Progenitor cell of endocrine pancreas (in vitro differentiated cells): ENCODE measurements around the gene CAMK1D. TPM values are rescaled to one million over a fixed set of nuclear protein-coding genes. Genes with fewer than 3 reads are reported as not detected.
"Not testable (repeated sequence)": the region's sequence is repeated elsewhere in the genome, so short reads cannot be mapped to it uniquely, and the experiment has no call there.

ENCODE experiments used
- DNase-seq: peaks from one replicate; pipeline ENCODE4 v3.0.0; 2021; ENCODE audit warnings: low spot score; ENCODE audit not compliant: unreplicated experiment
- H3K27ac Mint-ChIP-seq: 2 replicates; pipeline ENCODE4 v1.8.0; 2021; ENCODE audit warnings: mild to moderate bottlenecking, moderate library complexity, mixed read lengths
- H3K27me3 Mint-ChIP-seq: 2 replicates; pipeline ENCODE4 v1.8.0; 2021; ENCODE audit warnings: mixed read lengths
- H3K36me3 Mint-ChIP-seq: 2 replicates; pipeline ENCODE4 v1.8.0; 2022; ENCODE audit warnings: mixed read lengths; ENCODE audit not compliant: insufficient read depth
- H3K4me1 Mint-ChIP-seq: 2 replicates; pipeline ENCODE4 v1.8.0; 2021; ENCODE audit warnings: low read depth, mixed read lengths
- H3K4me3 Mint-ChIP-seq: 2 replicates; pipeline ENCODE4 v1.8.0; 2021; ENCODE audit warnings: low read depth, mild to moderate bottlenecking, moderate library complexity, mixed read lengths
- H3K9me3 Mint-ChIP-seq: 2 replicates; pipeline ENCODE4 v1.8.0; 2021; ENCODE audit warnings: low read depth, mixed read lengths
- total RNA-seq: library from RNA; stranded (reverse); gene quantifications from 2 replicates; pipeline ENCODE4 v1.2.1, GENCODE V29; 2021
- TF ChIP-seq, protein P1 (sequence below): fragments of 200-600 bp; sonication (generic); IDR thresholded peaks from one replicate; pipeline ENCODE4 v1.5.0; 2021; ENCODE audit warnings: antibody characterized with exemption, mild to moderate bottlenecking; ENCODE audit not compliant: unreplicated experiment

Gene CAMK1D
- total RNA-seq, 1 donor from 2014 or later: 10.8 TPM

GRCh38 chr10:12720217-12720981 lies 371.1 kb downstream of the CAMK1D start:
- H3K27me3 Mint-ChIP-seq: peaks cover 27% of the 10 kb centered on the region
- H3K4me1 Mint-ChIP-seq: peaks cover 15% of the 10 kb centered on the region
- peaks cover 10% of the 10 kb centered on the region for H3K9me3 Mint-ChIP-seq
- DNase-seq: no peak
- no peak overlapping the region for H3K4me3 Mint-ChIP-seq
- peak overlapping the region; percentile 41 for H3K27ac Mint-ChIP-seq
- TF ChIP-seq, protein P1, sequence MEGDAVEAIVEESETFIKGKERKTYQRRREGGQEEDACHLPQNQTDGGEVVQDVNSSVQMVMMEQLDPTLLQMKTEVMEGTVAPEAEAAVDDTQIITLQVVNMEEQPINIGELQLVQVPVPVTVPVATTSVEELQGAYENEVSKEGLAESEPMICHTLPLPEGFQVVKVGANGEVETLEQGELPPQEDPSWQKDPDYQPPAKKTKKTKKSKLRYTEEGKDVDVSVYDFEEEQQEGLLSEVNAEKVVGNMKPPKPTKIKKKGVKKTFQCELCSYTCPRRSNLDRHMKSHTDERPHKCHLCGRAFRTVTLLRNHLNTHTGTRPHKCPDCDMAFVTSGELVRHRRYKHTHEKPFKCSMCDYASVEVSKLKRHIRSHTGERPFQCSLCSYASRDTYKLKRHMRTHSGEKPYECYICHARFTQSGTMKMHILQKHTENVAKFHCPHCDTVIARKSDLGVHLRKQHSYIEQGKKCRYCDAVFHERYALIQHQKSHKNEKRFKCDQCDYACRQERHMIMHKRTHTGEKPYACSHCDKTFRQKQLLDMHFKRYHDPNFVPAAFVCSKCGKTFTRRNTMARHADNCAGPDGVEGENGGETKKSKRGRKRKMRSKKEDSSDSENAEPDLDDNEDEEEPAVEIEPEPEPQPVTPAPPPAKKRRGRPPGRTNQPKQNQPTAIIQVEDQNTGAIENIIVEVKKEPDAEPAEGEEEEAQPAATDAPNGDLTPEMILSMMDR: no peak
- H3K36me3 Mint-ChIP-seq: no peaks in the 10 kb centered on the region

DNA sequence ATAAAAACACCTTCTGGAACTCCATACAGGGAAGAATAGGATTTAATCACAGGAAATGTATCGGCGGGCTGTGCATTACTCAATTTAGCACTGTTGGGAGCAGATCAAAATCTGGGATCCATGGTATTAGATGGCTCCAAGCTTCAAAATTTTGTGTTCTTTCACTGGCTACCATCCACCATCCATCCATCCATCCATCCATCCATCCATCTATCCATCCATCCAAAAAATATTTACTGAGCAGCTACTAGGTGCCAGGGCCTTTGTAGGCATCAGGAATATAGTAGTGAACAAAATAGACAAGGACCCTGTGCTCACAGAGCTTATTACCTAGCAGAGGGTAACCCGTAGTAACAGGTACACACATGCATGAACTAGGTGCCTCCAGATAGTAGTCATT lies 372.0 kb downstream of the CAMK1D start:
- Mint-ChIP-seq H3K27ac (no peak overlapping the region), H3K27me3 (peaks cover 27% of the 10 kb centered on the region), H3K9me3 (peaks cover 10% of the 10 kb centered on the region), H3K4me1 (peaks cover 15% of the 10 kb centered on the region), H3K36me3 (no peaks in the 10 kb centered on the region), H3K4me3 (no peak overlapping the region)
- TF ChIP-seq, protein P1: no peak
- DNase-seq: no peak

DNA sequence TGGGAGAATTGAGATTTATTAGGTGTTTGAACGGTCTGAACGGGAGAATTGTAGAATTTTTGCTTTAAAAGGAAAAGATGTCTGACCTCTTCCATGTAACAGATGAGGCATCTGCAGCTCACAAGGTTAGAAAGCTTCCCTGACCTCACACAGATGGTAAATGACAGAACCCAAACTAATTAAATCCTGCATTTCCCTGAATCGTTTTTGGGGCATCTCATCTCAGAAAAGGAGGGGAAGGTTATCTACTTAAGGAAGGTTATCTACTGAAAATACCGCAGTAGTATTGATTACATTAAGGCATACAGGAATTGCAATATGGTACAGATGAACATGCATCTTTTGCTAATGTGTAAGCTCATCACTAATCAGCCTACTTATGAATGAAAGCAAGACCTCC lies 373.9 kb downstream of the CAMK1D start:
- Mint-ChIP-seq H3K9me3 (peaks cover 10% of the 10 kb centered on the region), H3K27me3 (peaks cover 25% of the 10 kb centered on the region), H3K4me1 (peaks cover 15% of the 10 kb centered on the region), H3K4me3 (no peak overlapping the region), H3K27ac (no peak overlapping the region), H3K36me3 (no peaks in the 10 kb centered on the region)
- TF ChIP-seq, protein P1: no peak
- no peak for DNase-seq

DNA sequence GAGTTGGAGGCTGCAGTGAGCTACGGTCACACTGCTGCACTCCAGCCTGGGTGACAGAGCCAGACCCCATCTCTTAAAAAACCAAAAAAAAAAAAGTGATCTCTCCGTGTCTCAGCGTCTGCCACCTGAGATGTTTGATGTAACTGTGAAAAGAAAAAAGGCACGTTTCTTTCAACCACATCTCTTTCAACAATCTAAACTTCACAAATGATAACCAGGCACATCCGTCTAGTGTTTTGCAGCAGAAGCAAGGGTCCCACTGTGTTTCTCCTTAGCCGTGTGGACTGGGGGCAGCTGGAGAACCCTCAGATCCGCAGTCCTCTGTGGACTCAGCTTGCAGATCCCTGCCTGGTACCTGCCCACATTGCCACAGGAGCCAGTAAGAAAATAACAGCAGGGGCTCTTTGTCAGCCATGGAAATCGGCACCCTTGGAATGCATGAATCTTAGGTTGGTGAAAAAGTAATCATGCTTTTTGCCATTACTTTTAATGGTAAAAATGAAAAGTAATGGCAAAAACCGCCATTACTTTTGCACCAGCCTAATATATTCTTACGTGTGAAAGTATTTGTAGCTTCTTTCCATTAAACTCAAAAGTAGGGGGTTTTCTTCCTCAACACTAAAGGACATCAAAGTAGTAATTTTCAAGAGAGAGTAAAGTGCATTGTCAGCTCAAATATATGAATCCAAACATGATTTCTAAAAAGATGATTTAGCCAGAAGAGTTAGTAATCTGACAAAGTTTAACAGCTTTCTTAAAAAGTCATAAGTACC lies 375.6 kb downstream of the CAMK1D start:
- DNase-seq: no peak
- Mint-ChIP-seq H3K36me3 (no peaks in the 10 kb centered on the region), H3K4me1 (peaks cover 15% of the 10 kb centered on the region), H3K27me3 (peaks cover 26% of the 10 kb centered on the region), H3K27ac (no peak overlapping the region), H3K4me3 (no peak overlapping the region), H3K9me3 (peaks cover 6% of the 10 kb centered on the region)
- TF ChIP-seq, protein P1: no peak

- H3K27ac Mint-ChIP-seq, H3K36me3 Mint-ChIP-seq, H3K9me3 Mint-ChIP-seq, DNase-seq, H3K4me3 Mint-ChIP-seq: not testable (repeated sequence)
- Mint-ChIP-seq H3K27me3 (peaks cover 26% of the 10 kb centered on the region), H3K4me1 (peaks cover 12% of the 10 kb centered on the region)
Measured at GRCh38 chr10:12725580-12725888, 376.2 kb downstream of the CAMK1D start.
